H1 (cell line): Measurements from ENCODE around the gene HOATZ.

Experiments used
- BACH1 ChIP-seq: IDR thresholded peaks from 2 replicates; pipeline ENCODE4 v1.6.1; 2012; ENCODE audit warnings: low read length, improper control_type of control experiment
- BRCA1 ChIP-seq: IDR thresholded peaks from 2 replicates; pipeline ENCODE4 v1.6.1; 2012; ENCODE audit warnings: low read depth, low read length, improper control_type of control experiment
- POLR2A ChIP-seq, 2 experiments: IDR thresholded peaks; 1 replicate in 1 of 2; 2 replicates in 1 of 2; pipeline ENCODE4 v1.6.1; 2011; ENCODE audit warnings: low read depth in 2 of 2, low read length in 2 of 2, mild to moderate bottlenecking in 2 of 2; ENCODE audit errors: control extremely low read depth in 1 of 2
- RFX5 ChIP-seq: IDR thresholded peaks from 2 replicates; pipeline ENCODE4 v1.6.1; 2011; ENCODE audit warnings: low read depth, low read length, improper control_type of control experiment, borderline replicate concordance
- TF ChIP-seq, protein P1 (sequence below), 3 experiments: IDR thresholded peaks; 1 replicate in 2 of 3; 2 replicates in 1 of 3; pipeline versions ENCODE4 v1.5.1 to v1.6.1; 2011; ENCODE audit warnings: low read length in 3 of 3, mild to moderate bottlenecking in 3 of 3, inconsistent platforms in 2 of 3, low read depth in 1 of 3, moderate library complexity in 1 of 3; ENCODE audit not compliant: insufficient read depth in 1 of 3; ENCODE audit errors: control extremely low read depth in 1 of 3

DNA sequence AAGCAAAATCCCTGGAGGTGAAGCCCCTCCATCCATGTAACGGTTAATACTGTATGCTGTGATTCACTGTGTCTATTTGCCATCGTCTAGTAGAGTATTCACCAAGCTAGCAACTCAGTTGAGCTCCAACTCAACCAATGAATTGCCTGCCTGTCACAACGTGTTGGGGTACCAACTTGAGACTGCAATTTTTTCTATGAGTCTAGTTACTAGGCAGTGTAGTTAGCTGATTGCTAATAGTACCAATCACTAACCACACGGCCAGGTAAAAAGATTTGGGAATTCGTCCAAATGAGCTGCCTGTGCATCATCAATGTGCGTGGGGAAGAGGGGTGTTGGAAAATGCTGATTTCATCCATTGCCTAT, 1.4 kb upstream of the HOATZ start:
- TF ChIP-seq RFX5 (no peak), POLR2A (IDR thresholded peaks at IDR 0.05; ENCODE audit: control extremely low read depth in 1 of 2, low read depth in 2 of 2, low read length in 2 of 2) (no peak), BRCA1 (no peak), BACH1 (no peak)
- TF ChIP-seq, protein P1, sequence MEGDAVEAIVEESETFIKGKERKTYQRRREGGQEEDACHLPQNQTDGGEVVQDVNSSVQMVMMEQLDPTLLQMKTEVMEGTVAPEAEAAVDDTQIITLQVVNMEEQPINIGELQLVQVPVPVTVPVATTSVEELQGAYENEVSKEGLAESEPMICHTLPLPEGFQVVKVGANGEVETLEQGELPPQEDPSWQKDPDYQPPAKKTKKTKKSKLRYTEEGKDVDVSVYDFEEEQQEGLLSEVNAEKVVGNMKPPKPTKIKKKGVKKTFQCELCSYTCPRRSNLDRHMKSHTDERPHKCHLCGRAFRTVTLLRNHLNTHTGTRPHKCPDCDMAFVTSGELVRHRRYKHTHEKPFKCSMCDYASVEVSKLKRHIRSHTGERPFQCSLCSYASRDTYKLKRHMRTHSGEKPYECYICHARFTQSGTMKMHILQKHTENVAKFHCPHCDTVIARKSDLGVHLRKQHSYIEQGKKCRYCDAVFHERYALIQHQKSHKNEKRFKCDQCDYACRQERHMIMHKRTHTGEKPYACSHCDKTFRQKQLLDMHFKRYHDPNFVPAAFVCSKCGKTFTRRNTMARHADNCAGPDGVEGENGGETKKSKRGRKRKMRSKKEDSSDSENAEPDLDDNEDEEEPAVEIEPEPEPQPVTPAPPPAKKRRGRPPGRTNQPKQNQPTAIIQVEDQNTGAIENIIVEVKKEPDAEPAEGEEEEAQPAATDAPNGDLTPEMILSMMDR (IDR thresholded peaks at IDR 0.05; ENCODE audit: control extremely low read depth in 1 of 3, insufficient read depth in 1 of 3, low read depth in 1 of 3, low read length in 3 of 3) = no peak
